ENCODE results near the gene SNCB. TPM values are rescaled to one million over a fixed set of nuclear protein-coding genes. Genes with fewer than 3 reads are reported as not detected.
A peak's percentile ranks its signal among the peaks of the same experiment; 100 is the strongest.

SNCB gene
- total and polyA plus RNA-seq, 5 donors: 0.74 to 3.2 (median 1.6) TPM; not detected in 1

- peaks cover 2% of the 10 kb centered on the region for H3K9me3 ChIP-seq (ENCODE audit: control insufficient read depth, low read length)
- intact Hi-C loops (cut with DNase I): loop anchor here in 1 of 4 donors (10.0 kb wide), 1 partner anchor 56 kb away; the partner anchor contains the start of gene TSPAN17
- no peaks in the 10 kb centered on the region for H3K4me1 ChIP-seq (ENCODE audit: control insufficient read depth, insufficient read depth, low read length)
- ATAC-seq (no peak), DNase-seq (no peak)
- 87% methylated on average over 31 of the region's 31 CpGs for WGBS
- no peak overlapping the region for H3K4me3 ChIP-seq (ENCODE audit: low read length)
- no peaks in the 10 kb centered on the region for H3K27me3 ChIP-seq (ENCODE audit: control insufficient read depth, insufficient read depth)
- H3K27ac ChIP-seq (ENCODE audit: low read length): no peak overlapping the region
Observed at GRCh38 chr5:176589039-176589769, 41.1 kb downstream of the SNCB start.

- no peak for DNase-seq
- Histone ChIP-seq H3K4me3 (ENCODE audit: low read length) (no peak overlapping the region), H3K9me3 (ENCODE audit: control insufficient read depth, low read length) (peaks cover 2% of the 10 kb centered on the region), H3K27ac (ENCODE audit: low read length) (no peak overlapping the region), H3K27me3 (ENCODE audit: control insufficient read depth, insufficient read depth) (no peaks in the 10 kb centered on the region), H3K4me1 (ENCODE audit: control insufficient read depth, insufficient read depth, low read length) (no peaks in the 10 kb centered on the region)
- ATAC-seq: no peak
- intact Hi-C loops (cut with DNase I): loop anchor here in 1 of 4 donors (10.0 kb wide), 1 partner anchor 57 kb away; the partner anchor contains the start of gene TSPAN17
Observed at GRCh38 chr5:176588297-176588696, 42.0 kb downstream of the SNCB start.

- H3K27me3 ChIP-seq (ENCODE audit: control insufficient read depth, insufficient read depth): no peaks in the 10 kb centered on the region
- WGBS: 83% methylated on average over 7 of the region's 7 CpGs
- no peaks in the 10 kb centered on the region for H3K4me1 ChIP-seq (ENCODE audit: control insufficient read depth, insufficient read depth, low read length)
- H3K9me3 ChIP-seq (ENCODE audit: control insufficient read depth, low read length): peaks cover 2% of the 10 kb centered on the region
- ATAC-seq (no peak), DNase-seq (no peak)
- no peak overlapping the region for H3K4me3 ChIP-seq (ENCODE audit: low read length)
- intact Hi-C loops (cut with DNase I): loop anchor here in 1 of 4 donors (10.0 kb wide), 1 partner anchor 57 kb away; the partner anchor contains the start of gene TSPAN17
- H3K27ac ChIP-seq (ENCODE audit: low read length): no peak overlapping the region
Observed at GRCh38 chr5:176587398-176587797, 42.9 kb downstream of the SNCB start.

- Histone ChIP-seq H3K27ac (ENCODE audit: low read length) (no peak overlapping the region), H3K9me3 (ENCODE audit: control insufficient read depth, low read length) (peaks cover 2% of the 10 kb centered on the region), H3K4me3 (ENCODE audit: low read length) (no peak overlapping the region), H3K4me1 (ENCODE audit: control insufficient read depth, insufficient read depth, low read length) (no peaks in the 10 kb centered on the region), H3K27me3 (ENCODE audit: control insufficient read depth, insufficient read depth) (no peaks in the 10 kb centered on the region)
- ATAC-seq (no peak), DNase-seq (no peak)
- 79% methylated on average over 4 of the region's 4 CpGs for WGBS
- intact Hi-C loops (cut with DNase I): loop anchor here in 1 of 4 donors (10.0 kb wide), 1 partner anchor 62 kb away; the partner anchor contains the start of gene TSPAN17
Observed at GRCh38 chr5:176583076-176583475, 47.3 kb downstream of the SNCB start.

- Histone ChIP-seq H3K4me3 (ENCODE audit: low read length) (no peak overlapping the region), H3K27ac (ENCODE audit: low read length) (no peak overlapping the region), H3K9me3 (ENCODE audit: control insufficient read depth, low read length) (peaks cover 2% of the 10 kb centered on the region), H3K27me3 (ENCODE audit: control insufficient read depth, insufficient read depth) (no peaks in the 10 kb centered on the region), H3K4me1 (ENCODE audit: control insufficient read depth, insufficient read depth, low read length) (no peaks in the 10 kb centered on the region)
- ATAC-seq (no peak), DNase-seq (no peak)
- WGBS: 85% methylated on average over 12 of the region's 12 CpGs
- intact Hi-C loops (cut with DNase I): loop anchor here in 1 of 4 donors (10.0 kb wide), 1 partner anchor 63 kb away; the partner anchor contains the start of gene TSPAN17
Observed at GRCh38 chr5:176581361-176581760, 49.0 kb downstream of the SNCB start.

GRCh38 chr5:176579323-176579722, 51.0 kb downstream of the SNCB start:
- DNase-seq: no peak
- intact Hi-C loops (cut with DNase I): loop anchor here in 1 of 4 donors (10.0 kb wide), 1 partner anchor 55 kb away; the partner anchor contains the start of genes EIF4E1B and SNCB
- Histone ChIP-seq H3K4me1 (ENCODE audit: control insufficient read depth, insufficient read depth, low read length) (no peaks in the 10 kb centered on the region), H3K9me3 (ENCODE audit: control insufficient read depth, low read length) (no peaks in the 10 kb centered on the region), H3K4me3 (ENCODE audit: low read length) (no peak overlapping the region), H3K27ac (ENCODE audit: low read length) (no peak overlapping the region), H3K27me3 (ENCODE audit: control insufficient read depth, insufficient read depth) (no peaks in the 10 kb centered on the region)
- 59% methylated on average over 4 of the region's 4 CpGs for WGBS
- ATAC-seq: no peak

- peak in 1 of 2 donors; percentile 22 for ATAC-seq
Observed at GRCh38 chr5:176578391-176578808, 51.9 kb downstream of the SNCB start.

GRCh38 chr5:176577312-176578176, 52.8 kb downstream of the SNCB start:
- ATAC-seq (no peak), DNase-seq (no peak)
- no peak overlapping the region for H3K27ac ChIP-seq (ENCODE audit: low read length)
- no peaks in the 10 kb centered on the region for H3K9me3 ChIP-seq (ENCODE audit: control insufficient read depth, low read length)
- intact Hi-C loops (cut with DNase I): loop anchor here in 1 of 4 donors (10.0 kb wide), 1 partner anchor 57 kb away; the partner anchor contains the start of genes EIF4E1B and SNCB
- H3K4me3 ChIP-seq (ENCODE audit: low read length): no peak overlapping the region
- H3K4me1 ChIP-seq (ENCODE audit: control insufficient read depth, insufficient read depth, low read length): no peaks in the 10 kb centered on the region
- 86% methylated on average over 36 of the region's 36 CpGs for WGBS
- no peaks in the 10 kb centered on the region for H3K27me3 ChIP-seq (ENCODE audit: control insufficient read depth, insufficient read depth)

More at GRCh38 chr5:176578391-176578808, 51.9 kb downstream of the SNCB start:
- intact Hi-C loops (cut with DNase I): loop anchor here in 1 of 4 donors (10.0 kb wide), 1 partner anchor 56 kb away; the partner anchor contains the start of genes EIF4E1B and SNCB
- DNase-seq: peak in 1 of 3 donors; percentile 57
- no peak overlapping the region for H3K27ac ChIP-seq (ENCODE audit: low read length)
- no peaks in the 10 kb centered on the region for H3K4me1 ChIP-seq (ENCODE audit: control insufficient read depth, insufficient read depth, low read length)
- H3K9me3 ChIP-seq (ENCODE audit: control insufficient read depth, low read length): no peaks in the 10 kb centered on the region
- WGBS: 21% methylated on average over 15 of the region's 15 CpGs
- no peaks in the 10 kb centered on the region for H3K27me3 ChIP-seq (ENCODE audit: control insufficient read depth, insufficient read depth)
- H3K4me3 ChIP-seq (ENCODE audit: low read length): no peak overlapping the region

GRCh38 chr5:176575488-176576422, 54.6 kb downstream of the SNCB start:
- no peaks in the 10 kb centered on the region for H3K27me3 ChIP-seq (ENCODE audit: control insufficient read depth, insufficient read depth)
- no peak for ATAC-seq
- WGBS: 81% methylated on average over 37 of the region's 37 CpGs
- no peak overlapping the region for H3K27ac ChIP-seq (ENCODE audit: low read length)
- no peak overlapping the region for H3K4me3 ChIP-seq (ENCODE audit: low read length)
- DNase-seq: no peak
- no peaks in the 10 kb centered on the region for H3K4me1 ChIP-seq (ENCODE audit: control insufficient read depth, insufficient read depth, low read length)
- intact Hi-C loops (cut with DNase I): loop anchor here in 2 of 4 donors (2.0 to 10.0 kb wide), 2 partner anchors 59 to 71 kb away; partner anchors contain the start of genes EIF4E1B (in 1 of the 2), SNCB (in 1 of the 2) and TSPAN17 (in 1 of the 2)
- no peaks in the 10 kb centered on the region for H3K9me3 ChIP-seq (ENCODE audit: control insufficient read depth, low read length)

- no peaks in the 10 kb centered on the region for H3K4me1 ChIP-seq (ENCODE audit: control insufficient read depth, insufficient read depth, low read length)
- no peaks in the 10 kb centered on the region for H3K27me3 ChIP-seq (ENCODE audit: control insufficient read depth, insufficient read depth)
- ATAC-seq (no peak), DNase-seq (no peak)
- H3K9me3 ChIP-seq (ENCODE audit: control insufficient read depth, low read length): no peaks in the 10 kb centered on the region
- no peak overlapping the region for H3K4me3 ChIP-seq (ENCODE audit: low read length)
- WGBS: 82% methylated on average over 14 of the region's 14 CpGs
- intact Hi-C loops (cut with DNase I): loop anchor here in 2 of 4 donors (2.0 to 10.0 kb wide), 2 partner anchors 60 to 72 kb away; partner anchors contain the start of genes EIF4E1B (in 1 of the 2), SNCB (in 1 of the 2) and TSPAN17 (in 1 of the 2)
- H3K27ac ChIP-seq (ENCODE audit: low read length): no peak overlapping the region
Observed at GRCh38 chr5:176575066-176575465, 55.3 kb downstream of the SNCB start.

Data from right cardiac atrium (tissue), 5 donors.